GM10847 (cell line): ENCODE measurements around the gene CCR5AS.

Experiments used
- POLR2A ChIP-seq: IDR thresholded peaks from 2 replicates; pipeline ENCODE4 v1.6.1; 2011; ENCODE audit not compliant: insufficient read length; ENCODE audit errors: extremely low read depth

Gene CCR5AS

GRCh38 chr3:46372492-46373359, 34.1 kb downstream of the CCR5AS start:
- no peak for TF ChIP-seq POLR2A

- no peak for TF ChIP-seq POLR2A
Observed at GRCh38 chr3:46371519-46372340, 35.1 kb downstream of the CCR5AS start.

- TF ChIP-seq POLR2A = no peak
Observed at GRCh38 chr3:46370839-46371518, 35.9 kb downstream of the CCR5AS start, which contains the start of gene CCR5. Gene CCR5, plus strand, starts transcription at chr3:46370946. Its CDS starts 1,957 bp downstream, at chr3:46372903.

- no peak for TF ChIP-seq POLR2A
Observed at GRCh38 chr3:46369675-46370132, 37.2 kb downstream of the CCR5AS start.

- TF ChIP-seq POLR2A = no peak
Observed at GRCh38 chr3:46369151-46369550, 37.7 kb downstream of the CCR5AS start.

- no peak for TF ChIP-seq POLR2A
Observed at GRCh38 chr3:46368569-46368968, 38.3 kb downstream of the CCR5AS start.

GRCh38 chr3:46367811-46368210, 39.1 kb downstream of the CCR5AS start:
- no peak for TF ChIP-seq POLR2A

GRCh38 chr3:46365737-46366524, 40.9 kb downstream of the CCR5AS start:
- TF ChIP-seq POLR2A = no peak

- TF ChIP-seq POLR2A = no peak
Observed at GRCh38 chr3:46365041-46365440, 41.8 kb downstream of the CCR5AS start.

- no peak for TF ChIP-seq POLR2A
Observed at GRCh38 chr3:46361408-46362283, 45.2 kb downstream of the CCR5AS start.

- TF ChIP-seq POLR2A = no peak
Observed at GRCh38 chr3:46360907-46361306, 46.0 kb downstream of the CCR5AS start.

- TF ChIP-seq POLR2A = no peak
Observed at GRCh38 chr3:46359733-46360493, 47.0 kb downstream of the CCR5AS start.

GRCh38 chr3:46358466-46358865, 48.4 kb downstream of the CCR5AS start:
- TF ChIP-seq POLR2A = no peak
